ENCODE results near the gene SLC4A5.
"Not testable (repeated sequence)": the region's sequence is repeated elsewhere in the genome, so short reads cannot be mapped to it uniquely, and the experiment has no call there.

DNA sequence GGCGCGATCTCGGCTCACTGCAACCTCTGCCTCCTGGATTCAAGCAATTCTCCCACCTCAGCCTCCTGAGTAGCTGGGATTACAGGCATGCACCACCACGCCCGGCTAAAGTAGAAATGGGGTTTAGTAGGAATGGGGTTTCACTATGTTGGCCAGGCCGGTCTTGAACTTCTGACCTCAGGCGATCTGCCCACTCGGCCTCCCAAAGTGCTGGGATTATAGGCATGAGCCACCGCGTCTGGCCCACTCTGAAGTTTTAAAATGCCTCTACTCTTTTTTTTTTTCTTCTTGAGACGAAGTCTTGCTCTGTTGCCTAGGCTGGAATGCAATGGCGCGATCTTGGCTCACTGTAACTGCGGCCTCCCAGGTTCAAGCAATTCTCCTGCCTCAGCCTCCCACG, 156.5 kb downstream of the SLC4A5 start:
- TF ChIP-seq, protein P1, sequence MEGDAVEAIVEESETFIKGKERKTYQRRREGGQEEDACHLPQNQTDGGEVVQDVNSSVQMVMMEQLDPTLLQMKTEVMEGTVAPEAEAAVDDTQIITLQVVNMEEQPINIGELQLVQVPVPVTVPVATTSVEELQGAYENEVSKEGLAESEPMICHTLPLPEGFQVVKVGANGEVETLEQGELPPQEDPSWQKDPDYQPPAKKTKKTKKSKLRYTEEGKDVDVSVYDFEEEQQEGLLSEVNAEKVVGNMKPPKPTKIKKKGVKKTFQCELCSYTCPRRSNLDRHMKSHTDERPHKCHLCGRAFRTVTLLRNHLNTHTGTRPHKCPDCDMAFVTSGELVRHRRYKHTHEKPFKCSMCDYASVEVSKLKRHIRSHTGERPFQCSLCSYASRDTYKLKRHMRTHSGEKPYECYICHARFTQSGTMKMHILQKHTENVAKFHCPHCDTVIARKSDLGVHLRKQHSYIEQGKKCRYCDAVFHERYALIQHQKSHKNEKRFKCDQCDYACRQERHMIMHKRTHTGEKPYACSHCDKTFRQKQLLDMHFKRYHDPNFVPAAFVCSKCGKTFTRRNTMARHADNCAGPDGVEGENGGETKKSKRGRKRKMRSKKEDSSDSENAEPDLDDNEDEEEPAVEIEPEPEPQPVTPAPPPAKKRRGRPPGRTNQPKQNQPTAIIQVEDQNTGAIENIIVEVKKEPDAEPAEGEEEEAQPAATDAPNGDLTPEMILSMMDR (IDR thresholded peaks at IDR 0.05) = not testable (repeated sequence)
- not testable (repeated sequence) for TF ChIP-seq POLR2A (IDR thresholded peaks at IDR 0.05)

Data from esophagus squamous epithelium (tissue), 4 donors.